ENCODE measurements around the gene CKB.

CKB gene

DNA sequence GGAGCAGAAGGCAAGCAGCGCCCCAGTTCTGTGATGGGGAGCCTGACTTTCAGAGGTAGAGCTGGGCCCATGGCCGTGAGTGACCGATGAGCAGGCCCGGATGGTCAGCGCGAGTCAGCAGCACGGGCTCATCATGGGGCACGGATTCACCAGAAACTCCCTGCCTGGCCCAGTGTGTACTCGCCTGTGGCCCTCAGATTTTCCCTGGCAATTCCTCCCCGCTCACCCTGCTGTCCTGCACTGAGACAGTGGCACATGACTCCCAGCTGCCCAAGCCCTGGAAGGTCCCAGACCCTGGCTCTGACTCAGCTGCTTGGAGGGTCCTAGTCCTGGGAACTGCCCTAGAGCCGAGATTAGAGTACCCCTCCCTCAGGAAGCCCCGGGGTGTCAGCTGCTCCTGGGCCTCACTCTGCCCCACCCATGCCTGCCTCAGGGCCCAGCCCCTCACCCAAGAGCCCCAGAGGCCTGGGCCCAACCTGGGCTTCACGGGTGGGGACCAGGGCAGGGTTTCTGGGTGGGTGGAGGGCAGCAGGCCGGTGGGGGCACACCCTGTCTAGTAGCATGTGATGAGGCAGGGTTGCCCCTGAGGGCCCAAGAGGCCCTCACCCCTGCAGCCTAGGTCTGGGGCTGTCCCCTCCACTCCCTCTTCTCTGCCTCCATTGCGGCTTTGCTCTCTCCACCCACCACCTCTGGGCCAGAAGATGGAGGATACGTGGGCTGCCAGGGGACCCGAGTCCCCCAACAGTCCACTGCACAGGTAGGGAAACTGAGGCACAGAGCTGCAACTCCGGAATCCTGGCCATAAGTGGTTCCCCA lies 14.8 kb upstream of the CKB start:
- no peak for DNase-seq

DNA sequence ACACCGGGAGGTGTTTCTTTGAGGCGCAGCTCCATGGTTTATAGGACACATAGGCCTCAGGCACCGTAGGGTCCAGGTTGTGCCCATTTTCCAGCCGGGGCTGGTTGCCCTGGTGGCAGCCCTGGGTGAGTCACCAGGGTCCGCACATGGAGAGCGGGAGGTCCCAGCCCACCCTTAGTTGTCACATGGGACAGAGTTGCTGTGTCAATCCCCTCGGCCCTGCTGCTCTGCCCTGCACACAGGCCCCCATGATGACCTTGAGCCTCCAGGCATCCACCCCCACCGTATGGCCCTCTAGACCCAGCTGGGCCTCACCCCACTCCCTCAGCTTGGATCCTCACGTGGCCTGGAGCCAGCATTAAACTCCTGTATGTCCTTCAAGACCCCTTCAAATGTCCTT lies 14.1 kb upstream of the CKB start:
- DNase-seq = no peak

DNA sequence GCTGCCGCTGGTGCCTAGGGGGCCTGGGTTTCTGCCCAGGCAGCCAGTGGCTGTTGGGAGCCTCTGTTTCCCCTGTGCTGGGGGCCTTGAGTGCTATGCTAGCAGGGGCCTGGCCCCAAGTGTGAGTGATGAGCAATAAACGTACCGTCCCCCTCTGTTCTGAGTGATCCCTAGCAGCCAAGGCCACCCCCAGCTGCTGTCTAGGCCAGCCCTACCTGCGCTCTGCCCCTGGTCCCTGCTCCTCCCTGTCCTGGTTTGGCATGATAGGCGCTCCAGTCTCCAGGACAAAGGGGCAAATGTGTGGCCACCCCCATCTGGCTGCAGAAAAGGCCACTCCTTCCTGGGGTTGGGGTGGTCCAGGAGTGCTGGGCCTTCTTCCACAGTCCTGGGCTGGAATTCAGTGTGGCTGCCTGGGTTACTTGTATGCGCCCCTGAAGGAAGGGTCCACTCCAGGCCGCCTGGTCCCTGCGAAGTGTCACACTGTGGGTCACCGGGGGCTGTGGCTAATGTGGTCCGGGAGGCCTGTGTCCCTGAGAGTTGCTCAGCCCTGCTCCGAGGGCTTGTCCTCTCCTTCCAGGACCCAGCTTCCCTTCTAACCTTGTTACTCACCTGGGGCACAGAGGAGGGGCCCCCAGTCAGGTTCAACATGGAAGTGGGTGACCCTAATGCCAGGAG lies 13.4 kb upstream of the CKB start:
- DNase-seq = no peak

DNA sequence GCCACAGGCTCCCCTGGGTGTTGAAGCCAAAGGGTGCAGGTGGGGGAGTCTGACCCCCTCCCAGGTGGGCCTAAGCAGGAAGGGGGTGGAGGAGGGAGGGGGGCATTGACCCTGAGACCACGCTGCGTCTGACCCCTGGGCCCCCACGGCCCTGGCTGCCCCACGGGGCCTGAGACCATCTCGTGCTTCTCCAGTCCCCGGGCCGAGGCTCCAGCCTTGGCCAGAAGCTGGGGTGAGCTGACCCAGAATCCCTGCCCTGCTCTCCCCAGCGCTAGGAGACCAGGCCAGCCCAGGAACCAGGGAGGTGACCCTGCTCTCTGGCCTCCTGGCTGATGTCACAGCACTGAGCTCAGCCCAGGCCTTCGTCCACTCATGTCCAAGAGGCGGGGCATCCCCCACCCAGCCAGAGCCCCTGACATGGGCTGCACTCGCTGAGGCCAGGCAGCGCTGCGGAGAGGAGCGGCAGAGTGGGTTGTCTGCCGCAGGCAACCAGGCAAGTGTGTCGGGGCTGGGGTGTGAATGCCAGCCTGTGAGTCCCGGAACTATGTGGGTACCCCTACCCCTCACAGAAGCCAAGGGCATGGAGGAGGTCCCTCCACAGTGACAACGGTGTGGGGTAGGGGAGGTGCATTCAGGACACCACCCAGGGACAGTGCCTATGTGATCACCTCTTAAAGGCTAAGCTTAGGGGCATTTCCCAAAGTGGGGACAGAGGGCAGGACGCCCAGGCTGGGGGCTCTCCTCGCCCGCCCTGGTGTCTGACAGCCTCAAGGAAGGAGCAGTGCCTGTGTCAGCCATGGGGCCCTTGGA lies 12.7 kb upstream of the CKB start:
- DNase-seq = no peak

DNA sequence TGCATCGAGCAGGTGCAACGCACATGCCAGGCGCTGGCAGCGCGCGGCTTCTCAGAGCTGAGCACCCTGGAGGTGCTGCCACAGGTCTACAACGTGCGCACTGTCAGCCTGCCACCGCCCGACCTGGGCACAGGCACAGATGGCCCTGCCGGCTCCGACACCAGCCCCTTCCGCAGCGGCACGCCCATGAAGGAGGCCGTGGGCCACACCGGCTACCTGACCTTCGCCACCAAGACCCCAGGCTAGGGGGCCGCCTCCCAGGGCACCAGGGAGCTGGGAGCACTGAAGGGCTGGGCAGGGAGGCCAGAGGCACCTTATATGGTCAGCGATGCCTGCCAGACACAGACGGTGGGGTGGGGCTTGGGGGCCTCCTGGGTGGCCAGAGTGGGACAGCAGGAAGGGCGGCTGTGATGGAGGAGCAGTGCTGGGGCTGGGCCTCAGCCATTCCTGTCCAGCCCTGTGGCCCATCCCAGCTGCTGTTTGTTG lies 12.0 kb upstream of the CKB start:
- no peak for DNase-seq

DNA sequence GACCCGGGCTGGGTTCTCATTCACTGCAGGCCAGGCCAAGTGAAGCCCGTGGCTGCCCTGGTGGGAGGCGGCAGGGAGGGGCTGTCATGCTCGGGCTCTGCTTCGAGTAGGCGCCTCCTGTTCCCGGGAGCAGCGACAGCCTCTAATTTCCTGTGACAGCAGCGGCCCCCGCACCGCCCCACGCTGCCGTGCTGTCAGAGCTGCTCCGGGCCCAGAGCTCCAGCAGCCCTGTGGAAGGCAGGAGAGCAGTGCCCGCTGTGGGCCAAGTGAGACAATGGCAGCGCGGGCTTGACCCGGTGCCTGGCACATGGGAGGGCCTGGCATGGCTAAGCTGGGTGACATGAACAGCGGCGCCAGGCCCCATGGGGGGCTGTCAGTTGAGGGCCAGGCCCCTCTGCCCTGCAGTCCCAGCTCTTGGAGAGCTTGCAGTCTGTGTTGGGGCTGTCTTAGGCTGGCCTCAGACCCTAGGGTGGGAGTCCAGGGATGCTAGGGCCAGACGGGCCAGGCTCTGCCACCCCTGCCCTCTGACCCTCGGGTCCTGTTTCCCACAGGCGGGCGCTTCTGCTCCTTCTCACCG lies 11.5 kb upstream of the CKB start:
- DNase-seq = no peak

DNA sequence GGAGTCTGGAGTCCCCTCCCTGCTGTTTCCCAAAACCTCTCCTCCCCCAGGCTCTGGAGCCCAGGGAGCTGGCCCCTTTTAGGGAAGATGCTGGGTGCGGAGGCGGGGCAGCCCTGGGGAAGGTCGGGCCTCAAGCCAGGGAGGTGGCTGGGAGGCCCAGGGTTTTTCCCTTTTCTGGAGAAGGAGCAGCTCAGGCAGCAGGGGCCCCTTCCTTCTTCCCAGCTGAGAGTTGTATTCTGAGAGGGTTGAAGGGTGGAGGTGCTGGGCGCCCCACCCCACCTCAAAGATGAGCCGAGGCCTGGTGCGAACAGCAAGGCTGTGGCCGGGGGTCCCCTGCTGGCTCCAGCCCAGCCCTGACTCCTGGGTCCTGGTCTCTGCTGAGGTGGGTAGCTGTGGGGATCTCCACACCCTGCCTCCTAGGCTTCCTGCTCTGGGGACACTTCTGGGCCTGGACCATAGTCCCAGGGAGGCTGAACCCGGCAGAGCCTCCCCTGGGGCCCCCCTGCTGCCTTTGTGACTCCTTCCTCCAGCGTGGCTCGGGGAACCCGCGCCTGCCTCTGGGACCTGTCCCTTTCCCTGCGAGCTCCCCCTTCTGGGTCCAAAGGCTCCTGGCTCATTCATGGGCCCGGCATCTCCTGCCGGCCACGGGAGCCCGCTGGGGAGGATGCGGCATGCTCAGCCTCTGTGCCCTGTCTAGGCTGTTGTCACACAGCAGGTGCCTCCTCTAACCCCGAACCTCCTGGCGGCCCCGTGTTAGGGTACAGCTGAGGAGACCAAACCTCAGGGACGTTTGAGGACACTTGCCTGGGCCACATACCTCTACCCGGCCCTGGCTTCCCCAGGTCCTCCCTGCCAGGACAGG lies 10.7 kb upstream of the CKB start:
- no peak for DNase-seq

DNA sequence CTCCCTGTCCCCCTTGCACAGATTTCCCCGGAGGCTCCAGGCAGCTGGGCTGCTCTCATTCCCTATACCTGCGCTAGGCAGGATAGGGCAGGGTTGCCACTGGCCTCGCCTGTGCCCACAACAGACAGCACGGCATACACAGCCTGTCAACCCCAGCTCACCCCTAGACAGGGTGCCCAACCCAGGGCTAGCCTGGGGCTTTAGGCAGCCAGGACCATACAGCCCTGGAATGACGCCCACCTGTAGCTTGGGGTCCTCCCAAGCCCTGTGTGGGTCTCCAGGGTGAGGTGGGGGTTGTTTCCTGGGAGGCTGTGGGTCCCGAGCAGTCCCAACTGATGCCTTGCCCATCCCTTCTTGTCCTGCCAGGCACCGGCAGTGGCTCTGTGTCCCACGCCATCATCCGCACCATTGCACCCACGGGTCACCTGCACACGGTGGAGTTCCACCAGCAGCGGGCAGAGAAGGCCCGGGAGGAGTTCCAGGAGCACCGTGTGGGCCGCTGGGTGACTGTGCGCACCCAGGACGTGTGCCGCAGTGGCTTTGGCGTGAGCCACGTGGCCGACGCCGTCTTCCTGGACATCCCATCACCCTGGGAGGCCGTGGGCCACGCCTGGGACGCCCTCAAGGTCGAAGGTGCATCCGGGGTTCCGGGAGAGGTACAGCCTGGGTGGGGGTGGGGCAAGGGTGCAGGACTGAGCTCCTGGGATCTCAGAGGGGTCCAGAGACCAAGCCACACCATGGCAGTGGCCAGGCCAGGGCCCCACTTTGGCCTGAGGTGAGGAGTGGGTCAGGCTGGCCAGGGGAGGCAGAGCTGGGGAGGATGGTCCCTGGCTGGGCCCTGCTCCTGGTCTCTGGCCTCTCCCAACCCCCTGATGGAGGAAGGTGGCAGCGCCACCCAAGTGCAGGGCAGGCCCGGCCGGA lies 9.8 kb upstream of the CKB start:
- no peak for DNase-seq

DNA sequence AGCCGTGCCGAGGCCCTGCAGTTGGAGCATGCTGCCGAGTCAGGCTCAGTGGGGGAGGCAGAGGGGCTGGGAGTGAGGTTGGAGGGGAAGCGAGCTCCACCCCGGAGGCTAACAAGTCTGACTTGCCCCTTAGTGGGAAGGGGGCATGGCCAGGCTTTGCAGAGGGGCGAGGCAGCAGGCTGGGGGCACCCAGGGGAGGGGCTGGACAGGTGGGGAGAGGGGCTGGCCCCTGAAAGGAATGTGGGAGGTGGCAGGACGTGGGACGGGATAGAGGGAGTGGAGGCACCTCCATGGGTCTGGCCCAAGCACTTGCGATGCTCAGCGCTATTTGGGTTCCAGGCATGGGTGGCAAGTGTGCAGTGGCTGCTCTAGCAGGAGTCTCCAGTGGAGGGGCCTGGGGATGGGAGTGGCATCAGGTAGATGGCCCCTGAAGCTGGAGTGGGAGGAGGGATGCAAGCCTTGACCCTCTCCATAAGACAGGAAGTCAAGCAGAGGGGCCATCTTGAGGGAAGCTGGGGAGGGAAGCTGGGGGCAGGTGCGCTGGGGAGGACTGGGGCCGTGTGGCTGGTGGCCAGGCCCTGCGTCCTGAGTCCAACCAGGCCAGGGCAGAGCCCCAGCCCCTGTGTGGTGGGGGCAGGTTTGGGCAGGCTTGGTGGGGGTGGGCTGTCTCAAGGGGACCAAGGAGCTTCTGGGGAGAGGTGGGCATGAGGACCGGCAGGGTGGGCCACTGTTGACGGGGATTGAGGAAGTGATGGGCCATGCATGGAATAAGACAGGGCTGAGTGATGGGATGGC lies 9.0 kb upstream of the CKB start:
- no peak for DNase-seq

DNA sequence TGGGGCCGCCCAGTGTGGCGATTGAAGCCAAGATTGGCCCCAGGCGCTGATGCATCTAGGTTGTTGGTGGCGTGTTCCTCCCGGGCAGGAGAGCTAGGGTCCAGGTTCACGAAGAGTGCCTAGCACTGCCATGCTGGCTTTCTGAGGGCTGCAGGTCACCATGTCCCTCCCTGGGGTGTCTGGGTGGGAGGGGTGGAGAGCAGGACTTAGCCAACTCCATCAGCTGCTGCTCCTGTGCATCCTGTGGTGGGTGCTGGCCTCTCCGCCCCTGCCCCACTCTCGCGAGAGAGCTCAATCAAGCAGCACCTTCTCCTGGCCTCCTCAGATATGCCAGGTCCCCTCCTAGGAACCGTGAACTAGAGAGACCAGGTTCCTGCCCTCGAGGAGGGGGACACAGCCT lies 8.2 kb upstream of the CKB start:
- no peak for DNase-seq

DNA sequence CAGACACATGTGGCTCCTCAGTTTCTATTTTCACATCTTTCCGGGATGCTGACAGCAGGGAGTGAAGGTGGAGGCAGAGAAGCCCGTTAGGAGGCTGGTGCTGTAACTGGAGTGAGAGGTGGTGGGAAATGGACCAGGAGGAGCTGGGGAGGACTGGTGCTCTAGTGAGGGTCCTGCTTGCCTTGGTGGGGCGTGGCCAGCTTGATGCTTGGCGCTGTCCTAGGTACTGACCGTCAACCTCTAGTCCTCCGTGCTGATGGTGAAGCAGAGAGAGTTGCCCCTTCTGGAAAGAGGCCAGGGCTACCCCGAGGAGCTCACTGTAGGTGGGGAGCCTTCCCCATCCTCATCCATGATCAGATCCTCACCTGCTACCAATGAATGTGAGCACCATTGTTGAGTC lies 7.8 kb upstream of the CKB start:
- no peak for DNase-seq

DNA sequence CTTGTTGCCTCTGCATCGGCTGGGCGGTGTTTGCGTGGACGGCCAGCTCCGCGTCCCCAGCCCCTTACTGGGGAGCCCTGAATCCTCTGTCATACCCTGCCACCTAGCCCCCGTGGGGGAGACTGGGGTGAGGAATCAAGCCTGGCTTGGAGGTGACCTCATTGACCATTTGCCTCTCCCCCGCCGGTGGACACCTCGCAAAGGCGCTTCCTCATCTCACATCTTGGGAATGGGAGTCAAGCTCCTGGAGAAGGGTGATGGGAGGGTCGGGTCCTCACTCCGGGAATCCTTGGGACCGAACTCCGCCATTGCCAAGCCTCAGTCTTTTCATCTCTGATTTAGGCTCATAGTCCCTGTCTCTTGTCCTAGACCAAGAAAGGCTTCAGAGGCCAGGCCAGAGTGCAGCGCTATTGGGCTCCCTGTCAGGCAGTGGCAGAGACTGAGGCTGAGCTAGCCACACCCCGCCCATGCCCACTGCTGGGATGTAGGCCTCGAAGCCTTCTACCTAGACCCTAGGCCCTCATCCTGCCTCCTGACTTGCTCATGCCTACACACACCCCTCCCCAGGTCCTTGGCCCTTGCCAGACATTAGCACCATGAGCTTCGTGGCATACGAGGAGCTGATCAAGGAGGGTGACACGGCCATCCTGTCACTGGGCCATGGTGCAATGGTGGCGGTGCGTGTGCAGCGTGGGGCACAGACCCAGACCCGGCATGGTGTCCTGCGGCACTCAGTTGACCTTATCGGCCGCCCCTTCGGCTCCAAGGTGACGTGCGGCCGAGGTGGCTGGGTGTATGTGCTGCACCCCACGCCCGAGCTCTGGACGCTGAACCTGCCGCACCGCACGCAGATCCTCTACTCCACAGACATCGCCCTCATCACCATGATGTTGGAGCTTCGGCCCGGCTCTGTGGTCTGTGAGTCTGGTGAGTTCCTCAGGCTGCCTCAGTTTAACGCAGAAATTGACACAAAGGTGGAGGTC lies 7.0 kb upstream of the CKB start:
- DNase-seq = no peak

DNA sequence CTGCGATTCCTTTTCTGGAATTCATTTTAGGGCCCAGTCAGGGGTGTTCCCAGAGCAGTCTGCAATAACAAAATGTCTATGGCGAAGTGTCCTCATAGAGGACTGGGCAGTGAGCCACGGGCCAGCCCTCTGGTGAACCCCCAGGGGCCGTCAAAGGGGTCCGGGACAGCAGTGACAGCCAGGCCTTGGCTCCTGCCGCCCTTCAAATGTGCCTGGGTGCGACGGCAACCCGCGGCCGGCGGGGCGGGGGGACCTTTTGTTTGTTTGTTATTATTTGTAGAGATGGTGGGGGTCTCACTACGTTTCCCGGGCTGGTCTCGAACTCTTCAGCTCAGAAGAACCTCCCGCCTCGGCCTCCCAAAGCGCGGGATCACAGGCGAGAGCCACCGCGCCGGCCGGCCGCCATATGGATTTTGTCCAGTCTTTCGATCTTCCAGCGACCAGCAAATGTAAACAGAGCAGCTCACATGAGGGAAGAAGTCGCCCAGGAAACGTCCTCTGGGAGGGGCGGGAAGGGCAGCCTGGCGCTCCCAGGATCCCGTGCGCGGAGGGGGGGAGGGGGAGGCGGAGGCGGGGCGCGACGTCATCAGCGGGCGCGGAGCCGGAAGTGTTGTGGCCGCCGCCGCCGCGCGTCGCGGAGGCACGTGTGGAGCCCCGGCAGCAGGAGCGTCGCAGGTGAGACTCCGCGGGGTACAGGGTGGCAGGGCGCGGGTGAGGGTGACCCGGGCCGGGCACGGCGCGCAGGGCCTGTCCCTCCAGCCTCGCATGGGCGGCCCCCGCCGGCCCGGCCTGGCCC lies 6.2 kb upstream of the CKB start, which contains the start of gene TRMT61A:
Gene TRMT61A (plus strand): TSS at position 610 of the 796 bp plus-strand sequence. CDS start 783 bp downstream, outside the sequence.
- DNase-seq = peak; percentile 38

DNA sequence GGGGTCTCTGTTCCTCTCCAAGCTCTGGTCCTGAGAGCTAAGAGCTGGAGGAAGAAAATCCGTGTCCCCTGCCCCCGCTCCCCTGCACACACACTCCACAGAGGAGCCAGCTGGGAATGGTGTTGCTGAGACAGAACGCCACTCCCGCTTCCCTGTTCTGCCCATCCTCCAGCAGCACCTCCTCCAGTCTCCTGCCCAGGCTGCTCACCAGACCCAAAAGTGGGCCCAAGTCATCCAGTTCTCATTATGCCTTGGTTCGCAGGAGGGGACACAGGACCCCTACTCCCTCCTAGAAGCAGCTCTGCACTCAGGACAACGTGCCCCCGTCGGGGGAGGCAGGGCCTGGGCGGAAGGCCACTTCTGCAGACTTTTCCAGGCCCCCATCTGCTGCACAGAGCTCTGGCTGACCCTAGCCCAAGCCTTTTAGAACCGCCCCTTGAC lies 5.5 kb upstream of the CKB start:
- DNase-seq = no peak

DNA sequence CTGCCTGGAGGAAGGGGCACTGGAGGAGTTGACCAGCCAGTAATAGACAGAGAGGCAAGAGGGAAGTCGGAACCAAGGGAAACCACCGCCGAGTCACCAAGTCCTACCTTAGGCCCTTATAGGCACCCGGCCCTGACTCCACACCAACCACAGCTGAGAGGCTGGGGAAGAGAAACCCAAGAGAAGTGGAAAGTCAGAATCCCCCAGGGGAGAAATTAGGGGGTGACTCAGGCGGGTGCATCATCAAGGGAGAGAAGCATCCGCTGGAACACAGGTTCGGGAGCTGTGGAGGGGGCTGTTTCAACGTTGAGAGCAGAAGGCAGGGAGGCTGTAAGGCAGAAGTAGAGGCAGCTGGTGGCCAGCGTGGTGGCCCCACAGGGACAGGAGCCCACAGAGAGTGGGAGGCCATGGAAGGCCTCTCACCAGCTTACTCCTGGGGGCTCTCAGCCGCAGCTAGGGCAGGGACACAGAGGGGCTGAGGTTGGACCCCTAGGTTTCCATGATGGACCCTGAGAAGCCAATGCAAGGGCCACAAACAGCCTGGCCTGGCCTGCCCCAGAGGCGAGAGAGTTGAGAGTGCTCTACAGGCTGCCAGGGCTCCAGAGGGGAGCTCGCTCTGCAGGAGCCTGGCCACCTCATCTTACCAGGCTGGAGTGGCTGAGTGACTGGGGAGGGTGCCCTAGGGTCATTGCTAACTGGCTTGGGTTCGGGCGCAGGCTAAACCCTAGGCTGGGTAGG lies 4.9 kb upstream of the CKB start:
- DNase-seq = no peak

DNA sequence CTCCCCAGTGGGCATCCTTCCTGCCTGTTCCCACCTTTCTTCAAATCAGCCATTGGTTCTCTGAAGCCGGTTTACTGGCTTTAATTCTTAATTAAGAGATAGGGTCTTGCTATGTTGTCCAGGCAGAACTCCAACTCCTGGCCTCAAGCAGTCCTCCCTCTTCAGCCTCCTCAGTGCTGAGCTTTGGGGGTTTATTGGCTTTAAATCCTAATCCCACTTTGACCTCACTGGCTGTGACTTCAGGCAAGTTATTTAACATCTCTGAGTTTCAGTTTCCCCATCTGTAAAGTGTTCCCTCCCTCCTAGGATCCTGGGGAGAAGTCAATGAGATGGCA lies 4.3 kb upstream of the CKB start:
- DNase-seq = no peak

DNA sequence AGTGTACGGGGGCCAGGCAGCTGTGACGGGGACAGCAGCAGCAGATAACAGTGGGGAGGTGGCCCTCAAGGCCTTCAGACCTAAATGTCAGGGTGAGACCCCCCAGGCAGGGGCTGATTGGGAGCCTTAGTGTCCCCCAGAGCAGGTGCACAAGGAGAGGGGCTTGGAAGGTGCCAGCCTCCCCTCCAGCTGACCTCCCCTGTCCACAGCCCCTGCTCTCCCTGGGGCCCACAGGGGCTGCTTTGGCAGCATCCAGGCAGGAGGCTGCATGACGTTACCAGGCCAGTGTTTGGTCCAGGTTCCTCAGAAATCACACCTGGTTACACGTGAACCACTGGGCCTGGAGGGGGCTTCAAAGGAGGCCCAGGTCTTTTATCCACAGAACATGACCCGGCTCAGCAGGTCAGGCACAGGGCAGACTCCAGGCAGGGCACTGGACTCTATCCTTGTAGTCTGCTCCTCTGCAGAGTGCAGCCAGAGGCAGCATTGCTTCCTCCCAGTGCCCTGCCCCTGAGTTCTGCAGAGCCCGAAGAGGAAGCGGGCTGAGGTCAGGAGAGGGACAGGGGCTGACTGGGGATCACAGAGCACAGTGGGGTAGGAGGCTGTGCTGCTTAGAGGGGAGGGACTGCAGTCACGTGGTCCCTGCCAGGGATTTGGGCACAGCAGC lies 3.8 kb upstream of the CKB start:
- peak; percentile 37 for DNase-seq

All from GDM1 (cell line).